GM19372 (cell line): ENCODE data around the gene POU2F3.

Source experiments
- ATAC-seq: cut with Tn5 transposase; IDR thresholded peaks from one replicate; pipeline ENCODE4 v1.9.1; 2021; ENCODE audit warnings: mild to moderate bottlenecking, low read depth, moderate library complexity; ENCODE audit not compliant: unreplicated experiment

POU2F3 gene

DNA sequence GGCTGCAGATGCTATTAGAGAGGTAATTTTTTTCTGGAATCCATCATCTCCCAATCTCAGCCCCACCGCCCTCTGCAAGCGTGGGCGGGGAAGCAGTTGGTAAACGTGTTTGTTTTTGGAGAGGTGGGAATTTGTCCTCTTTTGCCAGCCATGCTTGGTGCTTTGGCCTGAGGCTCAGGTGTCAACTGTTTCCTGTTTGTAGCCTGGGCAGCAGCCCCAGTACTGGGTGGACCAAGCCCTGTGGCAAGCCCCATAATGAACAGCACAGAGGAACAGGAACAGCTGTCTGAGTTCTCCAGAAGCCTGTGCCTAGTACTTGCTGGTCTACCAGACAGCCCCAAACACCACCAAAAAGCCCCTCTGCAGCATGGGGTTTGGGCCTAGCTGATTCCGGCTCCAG is 39.6 kb downstream of the POU2F3 start:
- ATAC-seq = no peak

GRCh38 chr11:120280600-120281051 is 40.7 kb downstream of the POU2F3 start:
- ATAC-seq = no peak

GRCh38 chr11:120281143-120281795 is 41.3 kb downstream of the POU2F3 start:
- no peak for ATAC-seq

DNA sequence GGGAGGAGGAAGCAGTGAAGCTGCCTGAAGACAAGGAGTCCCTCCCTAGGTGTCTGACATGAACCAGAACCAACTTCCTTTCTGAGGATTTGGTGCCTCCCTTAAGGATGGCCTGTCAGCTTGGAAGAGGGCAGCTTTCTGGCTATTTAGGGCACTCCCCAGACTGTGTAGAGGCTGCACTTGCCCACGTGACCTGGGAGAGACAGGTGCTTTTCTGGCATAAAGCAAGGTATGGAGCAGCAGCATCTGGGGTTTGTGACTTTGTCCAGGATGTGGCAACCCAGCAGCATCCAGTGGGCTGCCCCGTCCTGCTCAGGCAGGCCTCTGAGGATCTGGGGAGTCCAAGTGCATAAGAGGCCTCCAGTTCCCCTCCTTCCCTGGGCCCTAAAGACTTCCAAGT is 43.2 kb downstream of the POU2F3 start:
- no peak for ATAC-seq

DNA sequence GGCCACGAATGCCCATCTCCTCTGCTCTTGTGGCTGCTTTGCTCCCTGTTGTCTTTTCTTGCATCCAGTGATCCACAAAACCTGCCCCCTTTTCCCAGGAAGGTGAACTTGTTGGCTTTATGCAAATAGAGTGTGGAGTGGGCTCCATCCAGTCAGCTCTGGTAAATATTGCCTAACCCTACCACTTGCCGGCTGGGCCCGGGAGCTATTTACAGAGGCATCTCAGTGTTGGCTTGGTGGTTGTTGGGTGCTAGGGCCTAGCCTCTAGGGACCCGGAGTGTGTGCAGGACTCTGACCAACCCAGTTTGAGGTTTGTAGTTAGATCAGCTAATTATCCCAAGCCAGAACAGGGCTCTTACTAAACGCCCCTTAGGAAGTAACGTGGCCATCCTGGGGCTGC is 44.3 kb downstream of the POU2F3 start:
- ATAC-seq = no peak

DNA sequence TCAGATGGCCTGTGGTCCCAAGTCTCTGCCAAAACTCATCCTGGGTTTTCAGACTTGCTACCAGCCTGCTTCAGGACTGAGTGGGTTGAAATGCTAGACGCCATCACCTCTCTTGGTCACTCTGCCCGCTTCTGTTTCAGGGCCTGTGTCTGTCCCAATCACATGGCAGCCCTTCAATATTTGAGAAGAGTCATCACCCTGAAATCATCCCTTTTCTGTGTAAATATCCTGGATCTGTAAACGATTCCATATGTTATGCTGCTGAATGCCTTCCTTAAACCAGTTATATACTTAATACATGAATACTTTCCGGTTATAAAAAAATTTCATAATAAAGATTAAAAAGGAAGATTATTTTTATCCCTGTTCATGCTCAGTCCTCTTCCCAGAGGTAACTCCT is 45.3 kb downstream of the POU2F3 start:
- no peak for ATAC-seq

DNA sequence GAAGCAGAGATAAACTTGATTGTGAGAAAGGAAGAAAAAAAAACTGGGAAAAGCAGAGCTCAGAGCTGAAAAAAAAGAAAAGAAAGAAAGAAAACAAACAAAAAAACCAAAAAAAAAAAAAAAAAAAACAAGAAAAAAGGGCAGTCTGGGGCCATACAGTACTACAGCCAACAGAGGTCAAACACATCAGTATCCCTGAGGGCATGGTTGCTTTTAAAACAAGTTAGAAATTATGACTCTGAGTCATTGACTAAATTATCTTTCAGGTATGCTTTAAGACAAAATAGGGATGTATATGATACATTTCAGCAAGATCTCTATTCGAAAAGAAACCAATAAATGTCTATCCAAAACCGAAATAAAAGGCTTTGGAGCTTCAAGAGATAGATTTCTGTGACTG is 48.1 kb downstream of the POU2F3 start:
- ATAC-seq = no peak

GRCh38 chr11:120289426-120289825 is 49.5 kb downstream of the POU2F3 start:
- ATAC-seq = no peak

DNA sequence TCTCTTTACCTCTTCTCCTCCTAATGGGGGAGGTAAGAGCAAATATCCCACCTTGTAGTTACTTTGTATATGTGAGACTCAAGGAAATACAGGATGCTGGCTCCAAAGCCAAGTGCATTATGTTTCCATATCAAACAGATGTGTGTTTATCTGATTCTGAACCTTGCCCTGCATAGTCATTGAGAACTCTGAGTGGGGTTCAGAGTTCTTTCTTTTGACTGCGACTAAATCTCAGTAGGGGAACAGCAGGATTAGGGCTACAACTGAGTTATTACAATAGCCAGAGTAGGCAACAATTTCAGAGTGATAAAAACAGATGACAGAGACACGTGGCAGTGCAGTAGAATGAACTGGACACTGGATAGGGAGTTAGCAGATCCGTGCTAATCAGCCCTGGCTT is 51.0 kb downstream of the POU2F3 start:
- ATAC-seq = no peak

DNA sequence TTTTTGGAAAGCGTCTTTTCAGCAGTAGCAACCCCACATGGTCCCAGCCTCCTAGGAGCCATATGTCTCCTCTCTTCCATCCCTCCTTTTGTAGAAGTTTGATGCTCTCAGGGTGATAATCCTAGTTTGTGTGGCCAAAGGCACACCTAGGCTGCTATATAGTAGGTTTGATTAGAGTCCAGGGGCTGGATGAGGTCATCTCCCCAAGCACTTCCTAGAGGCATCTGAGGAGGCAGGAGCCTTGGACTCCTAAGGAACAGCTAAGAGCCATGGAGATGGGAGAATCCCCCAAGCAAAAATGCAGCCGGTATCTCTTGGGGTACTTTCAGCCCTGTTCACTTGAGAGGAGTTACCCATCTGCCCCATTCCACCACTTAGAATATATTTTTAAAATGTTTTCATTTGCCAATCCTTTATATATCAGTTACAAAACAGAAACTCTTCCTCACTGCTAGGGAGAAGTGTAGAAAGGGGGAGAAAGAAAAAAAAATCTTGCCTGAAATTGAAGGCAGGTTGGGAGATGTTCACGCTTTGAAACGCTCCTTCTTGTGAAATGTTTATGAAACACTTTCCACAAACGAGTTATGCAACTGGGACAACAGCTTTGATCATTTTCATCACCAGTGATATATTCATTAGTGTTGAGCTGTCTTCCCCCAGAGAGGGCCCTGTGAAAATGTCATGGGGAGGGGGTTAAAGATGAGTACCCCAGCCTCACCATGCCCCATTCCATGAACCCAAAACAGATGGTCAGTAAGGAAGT is 53.3 kb downstream of the POU2F3 start:
- no peak for ATAC-seq

DNA sequence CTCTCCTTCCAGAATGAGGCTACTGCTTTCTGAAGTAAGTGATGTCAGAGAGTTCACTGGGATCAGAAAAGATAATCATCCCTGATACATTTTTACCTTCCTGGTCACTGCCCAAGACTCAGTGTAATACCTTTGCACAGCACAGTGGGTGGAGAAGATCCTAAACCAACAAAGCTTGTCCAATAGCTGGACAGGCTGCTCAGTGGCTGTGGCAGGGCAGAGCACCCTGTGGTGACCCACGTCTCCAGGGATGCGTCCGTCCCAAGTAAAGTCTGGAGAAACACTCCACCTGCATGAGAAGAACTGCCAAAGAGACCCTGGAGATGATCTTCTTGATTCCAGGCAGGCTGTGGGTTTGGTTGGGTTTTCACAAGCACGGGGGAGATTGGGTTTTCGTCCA is 54.2 kb downstream of the POU2F3 start:
- no peak for ATAC-seq

- ATAC-seq = no peak
Measured at GRCh38 chr11:120295099-120295498, 55.2 kb downstream of the POU2F3 start.

GRCh38 chr11:120296554-120296953 is 56.6 kb downstream of the POU2F3 start:
- ATAC-seq = no peak

DNA sequence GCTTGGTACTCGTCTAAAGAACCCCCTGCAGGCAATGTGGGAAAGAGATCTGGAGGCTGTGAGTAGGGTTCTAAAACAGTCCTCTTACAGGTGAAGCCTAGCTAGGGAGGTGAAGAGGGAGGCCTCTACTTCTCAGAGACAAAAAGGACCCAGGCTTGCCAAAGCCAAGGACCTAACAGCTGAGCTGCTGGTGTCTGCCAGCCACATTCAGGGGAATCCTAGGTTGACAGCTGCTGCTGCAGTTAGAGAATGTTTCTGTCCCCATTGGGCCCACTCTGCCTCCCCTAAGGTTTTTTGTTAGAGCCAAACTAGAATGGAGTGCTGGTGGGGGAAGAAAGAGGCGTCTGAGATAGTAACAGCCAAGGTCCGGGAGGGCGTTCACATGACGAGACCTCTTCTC is 58.5 kb downstream of the POU2F3 start:
- ATAC-seq = no peak

DNA sequence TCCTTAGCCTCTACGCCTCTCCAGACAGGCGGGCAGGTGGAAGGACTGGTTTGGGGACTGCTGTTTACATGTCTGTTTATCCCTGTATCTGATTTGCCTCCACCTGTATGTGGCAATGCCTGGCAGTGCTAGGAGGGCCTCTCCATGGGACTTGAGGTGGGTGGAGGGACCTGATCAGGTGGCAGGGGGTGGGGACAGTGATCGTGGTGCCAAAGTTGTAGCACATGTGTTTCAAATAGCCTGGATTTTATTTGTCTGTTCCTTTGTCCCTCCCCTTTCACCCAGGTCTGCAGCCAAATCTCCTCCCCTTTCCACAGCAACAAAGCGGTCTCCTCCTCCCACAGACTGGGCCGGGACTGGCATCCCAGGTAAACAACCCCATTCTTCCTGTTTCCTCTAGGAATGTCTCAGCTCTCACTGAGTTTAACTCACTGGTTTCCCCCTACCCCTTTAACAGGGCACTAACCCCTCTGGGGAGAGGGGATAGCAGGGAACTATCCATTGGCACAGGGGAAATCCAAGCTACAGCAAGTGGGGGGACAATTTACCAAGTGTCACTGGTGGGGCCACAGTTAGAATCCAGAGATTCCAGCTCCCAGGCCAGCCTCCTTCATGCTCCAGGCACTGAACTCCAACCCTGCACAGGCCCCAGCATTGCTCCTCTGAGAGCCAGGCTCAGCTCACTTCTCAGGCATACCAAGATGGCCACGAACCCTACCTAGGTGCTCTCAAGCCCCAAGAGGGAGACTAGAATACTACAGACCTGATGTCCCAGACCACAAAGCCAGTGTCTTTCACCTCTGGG is 62.3 kb downstream of the POU2F3 start:
- no peak for ATAC-seq

GRCh38 chr11:120303004-120303637 is 63.2 kb downstream of the POU2F3 start:
- ATAC-seq = no peak

DNA sequence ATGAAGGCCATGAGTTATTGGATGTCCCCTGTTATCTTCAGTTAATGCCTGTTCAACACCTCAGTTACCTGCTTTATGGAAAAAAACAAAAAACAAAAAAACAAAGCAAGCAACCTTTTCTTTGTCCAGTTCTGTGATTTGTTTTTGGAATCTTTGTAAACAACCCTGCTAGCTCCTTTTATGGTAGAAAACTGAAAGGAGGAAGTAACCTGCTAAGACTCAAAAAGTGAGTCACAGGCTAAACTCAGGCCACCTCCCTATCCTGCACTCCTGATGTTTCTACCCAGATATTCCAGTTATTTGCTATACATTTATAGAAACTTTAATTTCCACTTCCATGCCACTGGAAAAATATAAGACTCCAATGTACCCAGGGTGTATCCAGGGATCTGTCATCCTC is 64.6 kb downstream of the POU2F3 start:
- no peak for ATAC-seq

GRCh38 chr11:120305286-120305685 is 65.3 kb downstream of the POU2F3 start:
- ATAC-seq = no peak

DNA sequence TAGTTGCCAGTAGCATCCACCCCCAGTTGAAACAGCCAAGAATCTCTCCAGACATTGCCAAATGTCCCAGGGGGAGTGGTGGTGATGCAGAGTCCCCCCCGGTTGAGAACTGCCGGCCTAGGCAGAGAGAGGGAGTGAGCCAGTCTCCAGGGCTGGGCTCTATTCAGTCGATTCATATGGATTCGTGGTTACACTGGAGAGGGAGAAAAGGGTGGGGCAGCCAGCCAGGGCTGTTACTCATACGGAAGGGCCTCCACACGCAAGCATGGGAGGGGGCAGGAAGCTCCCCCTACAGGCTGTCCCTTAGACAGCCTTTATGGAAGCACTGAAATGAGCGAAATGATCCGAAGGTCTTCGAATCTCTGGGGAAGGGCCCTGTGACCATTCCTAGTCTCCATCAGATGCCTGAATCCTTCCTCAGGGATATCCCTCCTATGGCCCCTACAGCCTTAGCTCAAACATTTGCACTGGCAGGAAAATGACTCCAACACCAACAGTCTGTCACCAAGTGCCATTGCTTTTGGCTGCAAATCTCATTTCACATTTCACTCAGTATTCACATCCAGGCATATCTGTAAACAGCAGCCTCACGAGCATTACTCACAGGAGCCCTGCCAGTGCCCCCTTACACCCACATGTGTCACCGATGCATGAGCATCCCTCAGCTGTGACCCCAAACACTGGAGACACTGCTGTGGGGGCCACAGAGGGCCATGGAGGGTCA is 66.7 kb downstream of the POU2F3 start:
- no peak for ATAC-seq

GRCh38 chr11:120307476-120307875 is 67.5 kb downstream of the POU2F3 start:
- ATAC-seq = no peak
